Measurements from ENCODE around the gene LIF.

Gene LIF

DNA sequence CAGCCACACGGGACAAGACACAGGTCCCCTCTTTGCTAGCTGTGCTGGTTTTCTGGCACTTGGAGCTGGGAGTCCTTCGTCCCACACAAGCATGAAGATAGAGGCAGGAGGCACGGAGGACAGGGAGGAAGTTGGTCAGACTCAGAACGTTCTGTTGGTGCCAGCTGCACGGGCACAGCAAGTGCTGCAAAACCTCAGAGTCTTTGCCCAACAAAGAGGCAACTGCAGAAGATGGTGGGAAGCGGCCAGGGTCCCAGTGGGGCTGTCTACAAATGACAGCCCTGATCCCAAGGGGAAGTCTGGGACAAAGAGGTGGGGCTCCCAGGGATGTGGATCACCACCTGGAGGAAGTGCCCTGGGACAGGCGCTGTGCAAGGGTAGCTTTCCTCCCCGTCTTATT lies 29.5 kb upstream of the LIF start:
- Mint-ChIP-seq H3K9me3 (no peaks in the 10 kb centered on the region), H3K27ac (no peak overlapping the region), H3K4me3 (peak overlapping the region in 1 of 2 donors; percentile 33), H3K4me1 (peaks cover 10 to 12% of the 10 kb centered on the region in 2 donors), H3K27me3 (peaks cover 32 to 37% of the 10 kb centered on the region in 2 donors), H3K36me3 (peaks cover 4 to 5% of the 10 kb centered on the region in 2 donors)
- ATAC-seq (replicated peaks) (peak in 1 of 2 donors; percentile 25), DNase-seq (no peak)

GRCh38 chr22:30275625-30276024 lies 29.1 kb upstream of the LIF start:
- Mint-ChIP-seq H3K9me3 (no peaks in the 10 kb centered on the region), H3K4me1 (peaks cover 13 to 14% of the 10 kb centered on the region in 2 donors), H3K27me3 (peaks cover 32 to 37% of the 10 kb centered on the region in 2 donors), H3K4me3 (peak overlapping the region in 1 of 2 donors; percentile 33), H3K27ac (no peak overlapping the region), H3K36me3 (peaks cover 6 to 7% of the 10 kb centered on the region in 2 donors)
- DNase-seq (no peak), ATAC-seq (replicated peaks) (peak in 1 of 2 donors; percentile 18)

DNA sequence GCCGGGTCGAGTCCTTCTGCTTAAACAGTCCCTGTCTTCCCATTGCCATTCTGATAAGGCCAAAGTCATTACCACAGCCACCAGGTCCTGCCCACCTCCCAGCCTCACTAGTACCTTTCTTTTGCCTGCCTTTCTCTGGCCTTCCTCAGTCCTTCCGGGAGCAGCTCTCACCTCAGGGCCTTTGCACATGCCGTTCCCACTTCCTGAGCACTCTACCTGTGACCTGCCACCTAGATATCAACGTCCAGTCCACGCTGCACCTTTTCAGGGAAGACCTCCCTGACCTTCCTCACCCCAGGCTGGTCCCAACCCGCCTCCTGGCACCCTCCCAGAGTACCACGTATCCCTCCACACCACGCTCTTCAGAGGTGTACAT lies 27.9 kb upstream of the LIF start:
- Mint-ChIP-seq H3K4me1 (peaks cover 15% of the 10 kb centered on the region in 2 donors), H3K27me3 (peaks cover 28 to 32% of the 10 kb centered on the region in 2 donors), H3K27ac (no peak overlapping the region), H3K4me3 (no peak overlapping the region), H3K36me3 (peaks cover 8 to 9% of the 10 kb centered on the region in 2 donors), H3K9me3 (no peaks in the 10 kb centered on the region)
- ATAC-seq (replicated peaks) (no peak), DNase-seq (no peak)

GRCh38 chr22:30273711-30274436 lies 27.3 kb upstream of the LIF start:
- DNase-seq (no peak), ATAC-seq (replicated peaks) (no peak)
- H3K27me3 Mint-ChIP-seq: peaks cover 26% of the 10 kb centered on the region in 2 donors
- H3K4me1 Mint-ChIP-seq: peaks cover 15% of the 10 kb centered on the region in 2 donors
- H3K4me3 Mint-ChIP-seq: no peak overlapping the region
- H3K36me3 Mint-ChIP-seq: peaks cover 8 to 9% of the 10 kb centered on the region in 2 donors
- H3K27ac Mint-ChIP-seq: peak overlapping the region; percentile 54
- H3K9me3 Mint-ChIP-seq: no peaks in the 10 kb centered on the region

GRCh38 chr22:30272781-30273601 lies 26.4 kb upstream of the LIF start:
- Mint-ChIP-seq H3K9me3 (no peaks in the 10 kb centered on the region), H3K27ac (no peak overlapping the region), H3K36me3 (peaks cover 9 to 12% of the 10 kb centered on the region in 2 donors), H3K27me3 (peaks cover 17 to 18% of the 10 kb centered on the region in 2 donors), H3K4me1 (peaks cover 20 to 23% of the 10 kb centered on the region in 2 donors), H3K4me3 (no peak overlapping the region)
- ATAC-seq (replicated peaks) (no peak), DNase-seq (no peak)

GRCh38 chr22:30270832-30271231 lies 24.3 kb upstream of the LIF start:
- H3K4me3 Mint-ChIP-seq: no peak overlapping the region
- no peaks in the 10 kb centered on the region for H3K9me3 Mint-ChIP-seq
- H3K27me3 Mint-ChIP-seq: peaks cover 2% of the 10 kb centered on the region in 2 donors
- ATAC-seq (replicated peaks) (no peak), DNase-seq (no peak)
- peaks cover 25 to 37% of the 10 kb centered on the region in 2 donors for H3K4me1 Mint-ChIP-seq
- peak overlapping the region; percentile 72 for H3K27ac Mint-ChIP-seq
- H3K36me3 Mint-ChIP-seq: peaks cover 10 to 12% of the 10 kb centered on the region in 2 donors

DNA sequence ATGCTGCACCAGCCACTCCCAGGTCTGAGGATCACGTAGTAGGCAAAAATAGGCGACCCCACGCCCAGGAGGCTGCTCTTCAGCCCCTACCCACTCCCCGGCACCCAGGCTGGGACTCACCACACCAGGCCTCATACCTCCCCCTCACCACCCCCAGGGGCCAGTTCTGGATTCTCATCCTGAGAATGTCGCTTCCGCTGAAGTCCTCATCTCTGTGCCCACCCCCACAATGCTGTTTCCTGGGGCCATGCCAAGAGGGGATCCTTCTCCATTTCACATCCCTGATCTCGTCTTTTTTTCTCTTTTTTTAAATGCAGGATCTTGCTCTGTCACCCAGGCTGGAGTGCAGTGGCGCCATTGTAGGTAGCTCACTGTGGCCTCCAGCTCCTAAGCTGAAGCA lies 21.8 kb upstream of the LIF start:
- no peaks in the 10 kb centered on the region for H3K27me3 Mint-ChIP-seq
- peak overlapping the region; percentile 25 for H3K27ac Mint-ChIP-seq
- H3K4me3 Mint-ChIP-seq: peak overlapping the region; percentile 93 to 94
- DNase-seq: no peak
- H3K36me3 Mint-ChIP-seq: peaks cover 10 to 14% of the 10 kb centered on the region in 2 donors
- peaks cover 29 to 57% of the 10 kb centered on the region in 2 donors for H3K4me1 Mint-ChIP-seq
- H3K9me3 Mint-ChIP-seq: no peaks in the 10 kb centered on the region
- no peak for ATAC-seq (replicated peaks)

GRCh38 chr22:30267382-30268302 lies 21.1 kb upstream of the LIF start:
- Mint-ChIP-seq H3K4me1 (peaks cover 34 to 64% of the 10 kb centered on the region in 2 donors), H3K9me3 (no peaks in the 10 kb centered on the region), H3K4me3 (peak overlapping the region; percentile 93 to 94), H3K36me3 (peaks cover 10 to 17% of the 10 kb centered on the region in 2 donors), H3K27me3 (no peaks in the 10 kb centered on the region), H3K27ac (peak overlapping the region; percentile 97)
- no peak for ATAC-seq (replicated peaks)
- DNase-seq: no peak

DNA sequence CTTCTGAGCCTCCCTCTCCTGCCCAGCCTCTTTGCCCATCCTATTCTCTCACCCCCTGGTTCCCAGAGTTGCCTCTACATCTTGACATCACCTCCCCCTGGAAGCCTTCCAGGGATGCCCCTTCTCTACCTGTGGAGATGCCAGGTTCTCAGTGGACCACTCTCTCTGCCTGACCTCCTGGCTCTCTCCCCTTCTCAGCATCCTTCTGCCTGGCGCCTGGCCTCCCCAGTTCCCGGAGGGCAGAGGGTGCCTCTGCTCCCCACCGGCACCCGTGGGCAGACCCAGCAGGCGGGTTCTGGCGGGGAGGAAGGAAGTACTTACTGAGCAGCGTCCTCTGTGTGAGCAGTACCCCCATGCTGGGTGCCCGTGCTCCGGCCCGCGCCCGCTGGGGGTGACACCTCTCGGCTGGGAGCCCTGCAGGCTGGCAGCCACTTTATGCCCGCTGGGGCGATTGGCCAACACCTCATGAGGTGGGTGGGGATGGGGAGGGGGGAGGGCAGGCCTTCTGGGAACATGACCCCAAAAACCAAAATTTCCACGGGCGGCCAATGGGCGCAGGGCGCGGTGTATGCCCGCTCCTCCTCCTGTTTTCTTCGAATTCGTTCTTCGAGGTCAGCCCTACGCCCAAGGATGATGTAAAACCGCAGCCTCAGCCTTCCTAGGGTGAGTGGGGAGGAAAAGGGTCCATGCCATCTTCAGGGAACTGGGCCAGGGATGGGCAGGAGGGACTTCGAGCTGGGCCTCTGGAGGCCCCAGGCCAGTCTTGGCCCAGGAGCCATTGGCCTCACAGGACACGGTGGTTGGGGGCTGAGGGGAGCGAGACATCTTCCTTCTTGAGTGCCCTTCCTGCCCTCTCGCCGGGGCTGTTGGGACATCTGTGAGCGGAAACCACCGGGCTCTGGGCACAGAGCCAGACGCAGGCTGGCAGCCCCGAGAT lies 20.2 kb upstream of the LIF start, which contains the start of gene OSM:
Gene OSM, minus strand, starts transcription at position 407 of the 937 bp plus-strand sequence. Its CDS starts 52 bp downstream, at position 355.
- H3K4me3 Mint-ChIP-seq: peak within 1 kb of the TSS; percentile 93 to 94
- H3K36me3 Mint-ChIP-seq: peaks cover 8 to 25% of the 10 kb centered on the region in 2 donors
- H3K27ac Mint-ChIP-seq: peak within 1 kb of the TSS; percentile 97
- peak; percentile 57 for DNase-seq
- no peaks in the 10 kb centered on the region for H3K27me3 Mint-ChIP-seq
- H3K4me1 Mint-ChIP-seq: peaks cover 37 to 71% of the 10 kb centered on the region in 2 donors
- H3K9me3 Mint-ChIP-seq: no peaks in the 10 kb centered on the region
- ATAC-seq (replicated peaks): peak; percentile 44 to 53

DNA sequence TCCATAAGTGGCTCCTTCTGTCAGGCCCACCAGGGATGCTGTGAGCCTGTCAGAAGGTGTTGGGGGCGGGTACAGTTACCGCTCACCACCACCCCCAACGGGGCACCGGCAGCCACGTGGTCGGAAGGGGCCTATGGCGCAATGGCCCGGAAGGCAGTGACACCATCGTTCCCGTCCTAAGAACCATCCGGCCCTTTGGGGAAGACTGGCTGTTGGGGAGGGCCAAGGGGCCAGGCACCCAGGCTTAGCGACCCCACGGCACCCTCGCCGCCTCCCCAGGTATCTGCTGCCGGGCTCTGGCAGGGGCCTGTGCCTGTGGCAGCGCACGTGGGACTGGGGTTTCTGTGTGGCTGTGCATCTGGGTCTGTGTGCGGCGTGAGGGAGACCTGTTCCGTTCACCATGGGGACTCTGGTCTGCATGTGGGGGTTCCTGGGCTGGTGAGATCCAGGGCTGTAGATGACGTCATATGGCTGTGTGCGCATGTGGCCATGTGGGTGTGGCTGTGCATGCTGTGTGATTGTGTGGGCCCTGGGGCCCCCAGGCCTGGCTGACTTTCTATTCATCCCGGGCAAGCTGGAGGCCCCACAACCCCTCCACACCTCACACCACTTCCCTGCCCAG lies 19.4 kb upstream of the LIF start:
- Mint-ChIP-seq H3K4me3 (peak overlapping the region; percentile 93 to 94), H3K27ac (peak overlapping the region; percentile 97), H3K27me3 (no peaks in the 10 kb centered on the region), H3K4me1 (peaks cover 37 to 71% of the 10 kb centered on the region in 2 donors), H3K9me3 (no peaks in the 10 kb centered on the region), H3K36me3 (peaks cover 4 to 21% of the 10 kb centered on the region in 2 donors)
- DNase-seq (peak; percentile 80), ATAC-seq (replicated peaks) (peak; percentile 82 to 84)

- Mint-ChIP-seq H3K4me1 (peaks cover 34 to 65% of the 10 kb centered on the region in 2 donors), H3K27ac (peak overlapping the region; percentile 97), H3K9me3 (no peaks in the 10 kb centered on the region), H3K27me3 (peaks cover 0 to 4% of the 10 kb centered on the region in 2 donors), H3K36me3 (peaks cover 2 to 17% of the 10 kb centered on the region in 2 donors), H3K4me3 (peak overlapping the region; percentile 93 to 94)
- ATAC-seq (replicated peaks): no peak
- DNase-seq: no peak
These were observed 18.7 kb upstream of the LIF start for GRCh38 chr22:30265131-30265720.

DNA sequence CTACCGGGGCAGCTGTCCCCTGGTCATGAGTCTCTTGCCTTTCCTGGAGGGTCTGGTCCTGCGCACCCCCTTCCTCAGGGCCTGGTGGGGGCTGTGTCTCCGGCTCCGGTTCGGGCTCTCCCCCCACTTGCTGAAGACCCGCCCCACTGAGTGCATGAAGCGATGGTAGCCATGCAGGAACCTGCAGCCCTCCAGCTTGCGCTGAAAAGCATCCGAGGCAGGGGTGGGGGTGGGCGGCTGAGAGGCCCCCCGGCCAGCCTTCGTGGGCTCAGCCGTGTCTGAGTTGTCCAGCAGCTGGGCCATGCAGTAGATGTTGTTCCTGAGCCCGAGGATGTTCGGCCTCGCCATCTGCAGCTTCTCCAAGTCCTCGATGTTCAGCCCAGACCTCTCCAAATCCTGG lies 17.3 kb upstream of the LIF start:
- no peak overlapping the region for H3K27ac Mint-ChIP-seq
- no peaks in the 10 kb centered on the region for H3K9me3 Mint-ChIP-seq
- H3K4me1 Mint-ChIP-seq: peaks cover 34 to 65% of the 10 kb centered on the region in 2 donors
- ATAC-seq (replicated peaks): no peak
- peaks cover 1 to 17% of the 10 kb centered on the region in 2 donors for H3K36me3 Mint-ChIP-seq
- H3K4me3 Mint-ChIP-seq: no peak overlapping the region
- peaks cover 4% of the 10 kb centered on the region in 2 donors for H3K27me3 Mint-ChIP-seq
- no peak for DNase-seq

Measured in stimulated activated naive B cell treated with anti-CD40 and anti-IgM and Interleukin-4, amounts not matched to agents 10 μg/mL and 1 μg/mL and 100 μg/mL, for 72 hours (primary cell).